C4-2B (cell line): ENCODE results near the gene PRSS3.
"Not testable (repeated sequence)": the region's sequence is repeated elsewhere in the genome, so short reads cannot be mapped to it uniquely, and the experiment has no call there.

Source experiments
- H3K27ac ChIP-seq: fragments of 450-650 bp; 2 replicates; pipeline ENCODE4 v1.5.1; 2017
- CTCF ChIP-seq: fragments of 450-650 bp; conservative IDR thresholded peaks from 2 replicates; pipeline ENCODE4 v1.5.1; 2017; ENCODE audit warnings: mild to moderate bottlenecking
- ZFX ChIP-seq: fragments of 450-650 bp; IDR thresholded peaks from 2 replicates; pipeline ENCODE4 v1.6.1; 2017

PRSS3 gene

DNA sequence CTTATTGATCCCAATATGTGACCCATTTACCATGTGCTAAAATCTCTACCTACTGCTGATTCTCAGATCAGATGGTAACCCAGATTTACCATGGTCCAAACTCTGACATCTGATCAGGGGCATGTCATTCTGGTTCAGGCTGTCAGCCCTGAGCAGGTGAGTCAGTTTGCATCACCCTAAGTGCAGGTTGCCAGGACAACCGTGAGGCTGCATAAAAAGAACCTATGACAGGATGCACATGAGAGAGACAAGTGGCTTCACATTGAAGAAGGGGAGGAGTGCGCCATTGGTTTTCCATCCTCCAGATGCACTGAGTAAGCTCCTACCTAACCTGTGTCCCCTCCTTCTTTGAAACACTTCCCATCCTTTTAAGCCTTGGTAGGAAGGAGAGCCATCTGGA, 801 bp upstream of the PRSS3 start:
- TF ChIP-seq ZFX (no peak), CTCF (no peak)

DNA sequence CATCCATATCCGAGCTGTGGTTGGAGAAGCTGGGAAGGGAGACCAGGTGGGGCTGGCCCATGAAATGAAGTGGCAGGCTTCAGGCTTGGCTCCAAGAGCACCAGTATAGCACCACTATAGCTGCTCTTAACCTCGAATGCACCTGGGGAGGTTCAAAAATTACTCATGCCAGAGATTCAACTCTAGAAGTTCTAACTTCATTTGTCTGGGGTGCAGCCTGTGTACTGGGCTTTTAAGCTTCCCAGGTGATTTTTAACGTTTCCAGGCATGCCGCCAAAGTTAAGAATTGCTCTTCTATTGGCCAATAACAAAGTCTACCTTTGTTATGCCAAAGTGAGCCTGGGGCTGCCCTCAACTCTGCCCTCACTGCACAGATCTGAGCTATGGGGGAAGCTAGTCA, 458 bp downstream of the PRSS3 start:
- no peak overlapping the region for H3K27ac ChIP-seq
- TF ChIP-seq CTCF (no peak), ZFX (no peak)

More for the DNA sequence above, 801 bp upstream of the PRSS3 start:
- H3K27ac ChIP-seq = no peak overlapping the region

GRCh38 chr9:33796679-33797078, 1.3 kb downstream of the PRSS3 start:
- H3K27ac ChIP-seq = not testable (repeated sequence)

- H3K27ac ChIP-seq = no peak overlapping the region
- TF ChIP-seq ZFX (no peak), CTCF (no peak)
Measured at GRCh38 chr9:33797837-33798236, 2.5 kb downstream of the PRSS3 start.

DNA sequence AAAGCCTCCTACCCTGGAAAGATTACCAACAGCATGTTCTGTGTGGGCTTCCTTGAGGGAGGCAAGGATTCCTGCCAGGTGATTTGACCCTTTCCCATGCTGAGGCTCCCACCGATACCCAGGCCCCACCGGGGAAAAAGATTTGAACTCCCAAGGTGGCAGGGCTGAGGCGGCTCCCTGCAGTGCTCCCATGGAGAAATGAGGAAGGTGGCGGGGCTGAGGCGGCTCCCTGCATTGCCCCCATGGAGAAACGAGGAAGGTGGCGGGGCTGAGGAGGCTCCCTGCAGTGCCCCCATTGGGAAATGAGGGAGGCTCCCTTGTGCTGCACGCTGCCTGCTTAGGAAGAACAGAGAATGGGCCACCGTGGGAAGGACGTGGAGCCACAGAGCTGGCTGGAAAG, 3.2 kb downstream of the PRSS3 start:
- TF ChIP-seq CTCF = no peak
- no peak for TF ChIP-seq ZFX
- H3K27ac ChIP-seq = no peak overlapping the region

GRCh38 chr9:33799928-33800704, 4.8 kb downstream of the PRSS3 start:
- TF ChIP-seq ZFX (no peak), CTCF (no peak)
- H3K27ac ChIP-seq = no peak overlapping the region

DNA sequence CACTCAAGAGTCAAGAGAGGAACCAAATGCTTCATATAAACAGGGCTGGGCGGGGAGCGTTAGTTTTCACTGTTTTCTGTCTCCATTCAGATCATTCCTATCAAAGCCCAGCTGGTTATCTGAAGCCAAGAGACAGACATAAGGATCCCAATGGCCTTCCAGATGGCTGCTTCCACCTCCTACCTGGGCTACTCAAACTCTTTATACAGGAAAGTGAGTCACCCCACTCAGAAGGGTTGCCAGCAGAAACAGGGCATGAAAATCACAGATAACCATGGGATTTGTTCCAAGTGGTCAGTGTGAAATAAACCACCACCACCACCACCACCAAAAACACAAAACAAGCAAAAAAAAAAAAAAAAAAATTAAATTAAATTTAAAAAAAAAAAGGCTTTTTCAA, 5.5 kb downstream of the PRSS3 start:
- H3K27ac ChIP-seq = no peak overlapping the region
- no peak for TF ChIP-seq CTCF
- no peak for TF ChIP-seq ZFX

GRCh38 chr9:33801943-33802500, 6.7 kb downstream of the PRSS3 start:
- H3K27ac ChIP-seq = not testable (repeated sequence)

GRCh38 chr9:33804196-33804595, 8.8 kb downstream of the PRSS3 start:
- H3K27ac ChIP-seq = not testable (repeated sequence)
